Smooth muscle cell (in vitro differentiated cells): ENCODE measurements around the gene FOXE1. TPM values are rescaled to one million over a fixed set of nuclear protein-coding genes. Genes with fewer than 3 reads are reported as not detected.

ENCODE experiments used
- DNase-seq: peaks from one replicate; lab custom pipeline; 2025; ENCODE audit not compliant: unreplicated experiment; lab: John Stamatoyannopoulos, UW
- H2AFZ ChIP-seq: fragments of 200-600 bp; sonication (generic); 2 replicates; pipeline ENCODE4 v1.6.0; 2016; ENCODE audit warnings: antibody characterized with exemption, low read depth, mild to moderate bottlenecking
- H3F3A ChIP-seq: fragments of 200-600 bp; sonication (generic); 2 replicates; pipeline ENCODE4 v1.6.0; 2017; ENCODE audit warnings: antibody characterized with exemption, low read depth
- H3K27ac ChIP-seq: fragments of 200-600 bp; sonication (generic); 2 replicates; pipeline ENCODE4 v1.5.1; 2016; ENCODE audit warnings: low read depth, mild to moderate bottlenecking
- H3K27me3 ChIP-seq: fragments of 200-600 bp; sonication (generic); 2 replicates; pipeline ENCODE4 v1.6.1; 2016; ENCODE audit warnings: low read depth, mild to moderate bottlenecking
- H3K36me3 ChIP-seq: fragments of 200-600 bp; sonication (generic); 2 replicates; pipeline ENCODE4 v1.5.1; 2016; ENCODE audit warnings: low read depth
- H3K4me1 ChIP-seq: fragments of 200-600 bp; sonication (generic); 2 replicates; pipeline ENCODE4 v1.5.1; 2016; ENCODE audit warnings: low read depth
- H3K4me2 ChIP-seq: fragments of 200-600 bp; sonication (generic); 2 replicates; pipeline ENCODE4 v1.6.0; 2016; ENCODE audit warnings: mild to moderate bottlenecking
- H3K4me3 ChIP-seq: fragments of 200-600 bp; sonication (generic); 2 replicates; pipeline ENCODE4 v1.5.1; 2016; ENCODE audit warnings: mild to moderate bottlenecking
- H3K79me2 ChIP-seq: fragments of 200-600 bp; sonication (generic); 2 replicates; pipeline ENCODE4 v1.6.0; 2016; ENCODE audit warnings: low read depth, mild to moderate bottlenecking
- H3K9ac ChIP-seq: fragments of 200-600 bp; sonication (generic); 2 replicates; pipeline ENCODE4 v1.6.0; 2016; ENCODE audit warnings: low read depth
- H3K9me3 ChIP-seq: fragments of 200-600 bp; sonication (generic); replicated peaks from 2 replicates; pipeline ENCODE4 v1.5.1; 2016; ENCODE audit warnings: low read depth
- H4K20me1 ChIP-seq: fragments of 200-600 bp; sonication (generic); 2 replicates; pipeline ENCODE4 v1.6.0; 2016; ENCODE audit warnings: low read depth
- WGBS: methylation state at CpG from one replicate; pipeline ENCODE4 v1.1.7; 2016; ENCODE audit warnings: low lambda C conversion rate; 5-methylcytosine and 5-hydroxymethylcytosine counted together
- polyA plus RNA-seq: library from polyadenylated mRNA; unstranded; fragments of >200 nt; fragmentation: Nextera tagmentation; extraction: Ambion mirVana; gene quantifications from 2 replicates; pipeline ENCODE4 v1.2.1, GENCODE V29; 2016
- total RNA-seq: library from RNA; depleted of rRNA; stranded (reverse); fragments of >200 nt; gene quantifications from 2 replicates; pipeline ENCODE4 v1.2.3, GENCODE V29; 2014
- TF ChIP-seq, protein P1 (sequence below): fragments of 200-600 bp; sonication (generic); IDR thresholded peaks from 2 replicates; pipeline ENCODE4 v1.5.1; 2017; ENCODE audit warnings: borderline replicate concordance, mild to moderate bottlenecking, antibody characterized with exemption; ENCODE audit not compliant: insufficient read depth, poor library complexity, severe bottlenecking

FOXE1 gene
- total and polyA plus RNA-seq, 2 experiments from 2014 or later = not detected

DNA sequence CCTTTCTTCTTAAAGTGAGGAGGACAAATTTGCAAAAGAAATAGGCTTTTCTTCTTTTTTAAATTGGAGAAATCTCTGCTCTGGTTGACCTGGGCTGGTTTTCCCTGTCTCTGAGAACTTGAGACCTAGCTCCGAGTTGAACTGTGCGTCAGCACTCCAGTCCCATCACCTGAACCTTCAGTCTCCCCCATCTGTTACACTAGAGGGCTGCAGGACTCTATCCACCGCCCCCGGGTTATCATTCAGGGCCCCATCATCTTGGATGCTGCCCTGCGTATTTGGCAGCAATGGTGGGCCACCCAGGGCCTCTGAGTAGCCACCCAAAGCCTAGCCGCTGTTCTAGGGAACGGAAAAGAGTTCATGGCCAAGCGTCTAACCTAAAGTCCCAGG, 2.5 kb downstream of the FOXE1 start:
- no peaks in the 10 kb centered on the region for H3K79me2 ChIP-seq
- 20% methylated on average over 8 of the region's 8 CpGs for WGBS
- H3K9me3 ChIP-seq = no peaks in the 10 kb centered on the region
- H3K4me1 ChIP-seq = peaks cover 12% of the 10 kb centered on the region
- no peak overlapping the region for H3K27ac ChIP-seq
- DNase-seq = no peak
- no peaks in the 10 kb centered on the region for H3K36me3 ChIP-seq
- H4K20me1 ChIP-seq = no peaks in the 10 kb centered on the region
- H3K4me2 ChIP-seq = no peak overlapping the region
- peaks cover 100% of the 10 kb centered on the region for H3K27me3 ChIP-seq
- H3K4me3 ChIP-seq = no peak overlapping the region
- H3F3A ChIP-seq = no peaks in the 10 kb centered on the region
- no peak overlapping the region for H2AFZ ChIP-seq
- no peak overlapping the region for H3K9ac ChIP-seq
- TF ChIP-seq, protein P1, sequence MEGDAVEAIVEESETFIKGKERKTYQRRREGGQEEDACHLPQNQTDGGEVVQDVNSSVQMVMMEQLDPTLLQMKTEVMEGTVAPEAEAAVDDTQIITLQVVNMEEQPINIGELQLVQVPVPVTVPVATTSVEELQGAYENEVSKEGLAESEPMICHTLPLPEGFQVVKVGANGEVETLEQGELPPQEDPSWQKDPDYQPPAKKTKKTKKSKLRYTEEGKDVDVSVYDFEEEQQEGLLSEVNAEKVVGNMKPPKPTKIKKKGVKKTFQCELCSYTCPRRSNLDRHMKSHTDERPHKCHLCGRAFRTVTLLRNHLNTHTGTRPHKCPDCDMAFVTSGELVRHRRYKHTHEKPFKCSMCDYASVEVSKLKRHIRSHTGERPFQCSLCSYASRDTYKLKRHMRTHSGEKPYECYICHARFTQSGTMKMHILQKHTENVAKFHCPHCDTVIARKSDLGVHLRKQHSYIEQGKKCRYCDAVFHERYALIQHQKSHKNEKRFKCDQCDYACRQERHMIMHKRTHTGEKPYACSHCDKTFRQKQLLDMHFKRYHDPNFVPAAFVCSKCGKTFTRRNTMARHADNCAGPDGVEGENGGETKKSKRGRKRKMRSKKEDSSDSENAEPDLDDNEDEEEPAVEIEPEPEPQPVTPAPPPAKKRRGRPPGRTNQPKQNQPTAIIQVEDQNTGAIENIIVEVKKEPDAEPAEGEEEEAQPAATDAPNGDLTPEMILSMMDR = no peak

DNA sequence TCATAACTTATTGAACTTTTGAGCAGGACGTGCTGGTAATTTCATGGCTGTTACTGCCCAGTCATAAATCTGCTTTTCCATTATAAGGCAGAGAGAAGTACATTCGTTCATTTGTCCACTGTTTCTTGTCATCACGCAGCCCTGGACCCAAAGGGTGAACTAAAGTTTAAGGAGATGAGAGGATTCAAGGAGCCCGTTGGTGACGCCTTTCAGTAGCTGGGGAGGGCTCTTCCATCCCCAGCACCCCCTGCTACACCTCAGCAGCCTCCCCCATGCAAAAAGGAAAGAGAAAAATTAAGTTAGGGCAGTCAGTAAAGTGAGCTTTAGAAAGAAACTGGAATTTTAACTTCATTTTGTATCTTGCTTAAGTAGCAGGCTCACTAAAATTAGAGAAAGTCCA, 2.9 kb downstream of the FOXE1 start:
- DNase-seq = no peak
- no peak overlapping the region for H3K27ac ChIP-seq
- H3K4me2 ChIP-seq = no peak overlapping the region
- no peak overlapping the region for H2AFZ ChIP-seq
- 22% methylated on average over 5 of the region's 5 CpGs for WGBS
- H3K4me1 ChIP-seq = peaks cover 12% of the 10 kb centered on the region
- H3K27me3 ChIP-seq = peaks cover 100% of the 10 kb centered on the region
- H3K36me3 ChIP-seq = no peaks in the 10 kb centered on the region
- no peak overlapping the region for H3K4me3 ChIP-seq
- no peaks in the 10 kb centered on the region for H3K9me3 ChIP-seq
- no peaks in the 10 kb centered on the region for H4K20me1 ChIP-seq
- H3F3A ChIP-seq = no peaks in the 10 kb centered on the region
- TF ChIP-seq, protein P1 = no peak
- no peak overlapping the region for H3K9ac ChIP-seq
- no peaks in the 10 kb centered on the region for H3K79me2 ChIP-seq

DNA sequence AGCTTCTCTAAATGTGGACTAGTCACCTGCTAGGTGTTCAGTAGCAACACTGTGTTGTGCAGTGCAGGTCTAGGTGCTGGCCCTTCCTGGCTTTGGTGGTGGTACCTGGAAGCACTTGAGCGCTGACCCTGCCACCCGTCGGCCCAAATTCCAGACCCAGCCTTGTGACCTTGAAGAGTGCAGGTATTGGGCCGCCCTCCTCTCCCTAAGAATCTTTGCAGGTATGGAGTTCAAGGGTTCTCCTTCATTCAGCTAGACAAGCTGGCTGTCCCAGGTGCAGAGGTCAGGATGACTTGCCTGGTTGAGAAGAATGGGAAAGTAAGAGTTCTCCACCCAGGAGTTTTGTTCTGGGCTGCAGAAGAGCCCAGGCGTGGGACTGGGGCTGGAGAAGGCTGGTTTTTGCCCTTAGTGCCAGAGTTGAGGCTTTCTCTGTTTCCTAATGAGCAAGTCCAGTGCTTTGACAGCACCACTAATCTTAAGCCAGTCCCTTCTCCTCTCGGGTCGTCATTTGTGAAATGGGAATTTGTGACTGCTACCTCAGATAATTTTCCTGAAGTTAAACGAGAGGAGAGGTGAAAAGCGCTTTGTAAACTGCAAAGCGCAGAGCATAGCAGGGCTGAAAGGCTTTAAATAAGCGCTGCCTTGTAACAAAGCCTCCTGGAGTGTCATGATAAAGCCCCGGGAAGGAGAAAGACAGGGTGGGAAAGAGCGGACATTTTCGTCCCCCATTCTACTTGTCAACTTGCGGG, 4.0 kb downstream of the FOXE1 start:
- peaks cover 10% of the 10 kb centered on the region for H3K4me1 ChIP-seq
- no peaks in the 10 kb centered on the region for H4K20me1 ChIP-seq
- no peaks in the 10 kb centered on the region for H3K79me2 ChIP-seq
- H3K9ac ChIP-seq = no peak overlapping the region
- TF ChIP-seq, protein P1 = no peak
- no peak overlapping the region for H2AFZ ChIP-seq
- H3K27me3 ChIP-seq = peaks cover 100% of the 10 kb centered on the region
- H3K36me3 ChIP-seq = no peaks in the 10 kb centered on the region
- WGBS = 12% methylated on average over 15 of the region's 15 CpGs
- DNase-seq = no peak
- no peaks in the 10 kb centered on the region for H3K9me3 ChIP-seq
- H3K4me3 ChIP-seq = no peak overlapping the region
- H3F3A ChIP-seq = no peaks in the 10 kb centered on the region
- H3K4me2 ChIP-seq = no peak overlapping the region
- H3K27ac ChIP-seq = no peak overlapping the region
